ENCODE data around the gene MICU1. TPM values are rescaled to one million over a fixed set of nuclear protein-coding genes. Genes with fewer than 3 reads are reported as not detected.
"Not testable (repeated sequence)": the region's sequence is repeated elsewhere in the genome, so short reads cannot be mapped to it uniquely, and the experiment has no call there.

Gene MICU1
- 46.3 TPM for total RNA-seq
- 89.9 TPM for polyA plus RNA-seq (ENCODE audit: insufficient read depth, low read depth, low replicate concordance)
- long read RNA-seq, donor 1, transcript MICU1-201 (12 exons, 2,383 nt): major isoform, 5 of 10 reads
- long read RNA-seq, donor 1, transcript MICU1-208 (3 exons, 580 nt): major isoform, 5 of 10 reads
- long read RNA-seq, donor 1, partial matches to known transcripts: 0 of 10 reads
- long read RNA-seq, donor 1, other reads (novel, unspliced or antisense): 0 of 10 reads
- long read RNA-seq, donor 2, transcript MICU1-208 (3 exons, 580 nt): minor isoform, 8 of 49 reads
- long read RNA-seq, donor 2, transcript MICU1-201 (12 exons, 2,383 nt): major isoform, 21 of 49 reads
- long read RNA-seq, donor 2, partial matches to known transcripts: 20 of 49 reads
- long read RNA-seq, donor 2, other reads (novel, unspliced or antisense): 0 of 49 reads
- long read RNA-seq, donor 3, transcript MICU1-201 (12 exons, 2,383 nt): major isoform, 14 of 18 reads
- long read RNA-seq, donor 3, partial matches to known transcripts: 0 of 18 reads
- long read RNA-seq, donor 3, other reads (novel, unspliced or antisense): 0 of 18 reads
- long read RNA-seq, donor 4, transcript MICU1-201 (12 exons, 2,383 nt): major isoform, 7 of 10 reads
- long read RNA-seq, donor 4, partial matches to known transcripts: 0 of 10 reads
- long read RNA-seq, donor 4, other reads (novel, unspliced or antisense): 0 of 10 reads
- long read RNA-seq, donor 5, partial matches to known transcripts: 0 of 3 reads
- long read RNA-seq, donor 5, other reads (novel, unspliced or antisense): 0 of 3 reads
- long read RNA-seq, donor 6, transcript MICU1-201 (12 exons, 2,383 nt): major isoform, 20 of 45 reads
- long read RNA-seq, donor 6, transcript MICU1-208 (3 exons, 580 nt): minor isoform, 12 of 45 reads
- long read RNA-seq, donor 6, partial matches to known transcripts: 8 of 45 reads
- long read RNA-seq, donor 6, other reads (novel, unspliced or antisense): 5 of 45 reads
- long read RNA-seq, donor 7, transcript MICU1-201 (12 exons, 2,383 nt): major isoform, 21 of 39 reads
- long read RNA-seq, donor 7, transcript MICU1-208 (3 exons, 580 nt): minor isoform, 6 of 39 reads
- long read RNA-seq, donor 7, partial matches to known transcripts: 2 of 39 reads
- long read RNA-seq, donor 7, other reads (novel, unspliced or antisense): 10 of 39 reads
- long read RNA-seq, donor 8, transcript MICU1-201 (12 exons, 2,383 nt): major isoform, 9 of 17 reads
- long read RNA-seq, donor 8, partial matches to known transcripts: 6 of 17 reads
- long read RNA-seq, donor 8, other reads (novel, unspliced or antisense): 0 of 17 reads
- long read RNA-seq, donor 9, transcript MICU1-201 (12 exons, 2,383 nt): major isoform, 6 of 7 reads
- long read RNA-seq, donor 9, partial matches to known transcripts: 0 of 7 reads
- long read RNA-seq, donor 9, other reads (novel, unspliced or antisense): 0 of 7 reads
- long read RNA-seq, donor 10, transcript MICU1-208 (3 exons, 580 nt): minor isoform, 5 of 16 reads
- long read RNA-seq, donor 10, transcript MICU1-201 (12 exons, 2,383 nt): major isoform, 11 of 16 reads
- long read RNA-seq, donor 10, partial matches to known transcripts: 0 of 16 reads
- long read RNA-seq, donor 10, other reads (novel, unspliced or antisense): 0 of 16 reads

DNA sequence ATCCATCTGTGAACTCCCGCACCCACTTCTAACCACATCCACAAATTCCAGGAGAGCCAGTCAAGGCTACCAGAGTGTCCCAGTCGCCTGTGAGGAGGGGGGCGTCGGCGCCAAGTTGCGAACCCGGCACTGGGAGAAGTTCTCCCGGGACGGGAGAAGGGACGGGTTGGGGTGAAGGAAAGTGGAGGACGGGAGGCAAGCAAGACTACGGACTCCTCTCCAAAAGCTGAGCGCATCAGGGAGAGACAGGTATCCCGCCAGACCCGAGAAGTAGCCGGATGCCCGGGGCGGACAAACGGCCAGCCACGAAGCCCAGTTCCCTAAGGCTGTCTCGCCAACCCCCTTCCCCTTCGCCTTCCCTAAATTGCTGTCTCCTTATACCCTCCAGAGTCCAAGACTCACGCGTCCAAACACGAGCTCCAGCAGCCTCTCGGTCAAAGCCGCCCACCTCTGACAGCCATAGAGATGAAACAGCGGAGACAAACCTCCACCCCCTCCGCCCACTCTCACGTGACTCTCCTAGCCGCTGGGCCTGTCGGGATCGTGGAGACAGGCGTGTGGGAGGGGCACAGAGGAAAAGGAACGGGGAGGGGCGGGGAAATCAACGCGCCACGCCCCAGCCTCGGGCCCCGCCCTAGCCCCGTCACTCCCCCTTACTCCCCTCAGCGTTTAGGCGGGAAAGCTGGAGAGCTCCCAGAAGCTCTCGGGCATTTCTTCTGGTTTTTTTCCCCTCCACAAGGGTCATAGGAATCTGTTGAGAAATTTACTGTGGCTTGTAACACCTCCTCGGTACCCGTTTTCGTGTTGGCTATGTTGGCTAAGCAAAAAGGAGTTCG lies at the start of gene MICU1:
MICU1 (minus strand) TSS at position 472 of the 836 bp plus-strand sequence. CDS start 59,286 bp downstream, outside the sequence.
- H3K4me1 ChIP-seq (ENCODE audit: control insufficient read depth in 2 of 3, insufficient read depth in 2 of 3, low read depth in 1 of 3, low read length in 3 of 3): peaks cover 0 to 7% (median 0%) of the 10 kb centered on the region in 3 donors
- H3K27ac ChIP-seq (ENCODE audit: low read depth in 2 of 2, low read length in 2 of 2): peak within 1 kb of the TSS; percentile 71 to 72

GRCh38 chr10:72674174-72674573 lies 48.3 kb upstream of the MICU1 start:
- H3K4me1 ChIP-seq (ENCODE audit: control insufficient read depth in 2 of 3, insufficient read depth in 2 of 3, low read depth in 1 of 3, low read length in 3 of 3); H3K9me3 ChIP-seq (ENCODE audit: control insufficient read depth in 2 of 3, insufficient read depth in 1 of 3, low read length in 3 of 3); H3K27me3 ChIP-seq (ENCODE audit: control insufficient read depth, insufficient read depth, low read length); FAIRE-seq; H3K4me3 ChIP-seq (ENCODE audit: low read length in 3 of 3); H3K27ac ChIP-seq (ENCODE audit: low read depth in 2 of 2, low read length in 2 of 2); DNase-seq; H3K36me3 ChIP-seq (ENCODE audit: control insufficient read depth in 2 of 3, insufficient read depth in 3 of 3, low read length in 3 of 3); H3K9ac ChIP-seq (ENCODE audit: low read length in 3 of 3); intact Hi-C loops (cut with DNase I): not testable (repeated sequence)

More for the DNA sequence above, at the start of gene MICU1:
- intact Hi-C loops (cut with DNase I): no loop called here
- Histone ChIP-seq H3K36me3 (ENCODE audit: control insufficient read depth in 2 of 3, insufficient read depth in 3 of 3, low read length in 3 of 3) (no peaks in the 10 kb centered on the region), H3K9ac (ENCODE audit: low read length in 3 of 3) (peak within 1 kb of the TSS; percentile 77 to 88 (median 81)), H3K9me3 (ENCODE audit: control insufficient read depth in 2 of 3, insufficient read depth in 1 of 3, low read length in 3 of 3) (no peaks in the 10 kb centered on the region), H3K27me3 (ENCODE audit: control insufficient read depth, insufficient read depth, low read length) (no peaks in the 10 kb centered on the region), H3K4me3 (ENCODE audit: low read length in 3 of 3) (peak within 1 kb of the TSS; percentile 86 to 96 (median 92))
- DNase-seq (peak; percentile 97 to 99 (median 98)), FAIRE-seq (peak; percentile 80)
- TF ChIP-seq, protein P1, sequence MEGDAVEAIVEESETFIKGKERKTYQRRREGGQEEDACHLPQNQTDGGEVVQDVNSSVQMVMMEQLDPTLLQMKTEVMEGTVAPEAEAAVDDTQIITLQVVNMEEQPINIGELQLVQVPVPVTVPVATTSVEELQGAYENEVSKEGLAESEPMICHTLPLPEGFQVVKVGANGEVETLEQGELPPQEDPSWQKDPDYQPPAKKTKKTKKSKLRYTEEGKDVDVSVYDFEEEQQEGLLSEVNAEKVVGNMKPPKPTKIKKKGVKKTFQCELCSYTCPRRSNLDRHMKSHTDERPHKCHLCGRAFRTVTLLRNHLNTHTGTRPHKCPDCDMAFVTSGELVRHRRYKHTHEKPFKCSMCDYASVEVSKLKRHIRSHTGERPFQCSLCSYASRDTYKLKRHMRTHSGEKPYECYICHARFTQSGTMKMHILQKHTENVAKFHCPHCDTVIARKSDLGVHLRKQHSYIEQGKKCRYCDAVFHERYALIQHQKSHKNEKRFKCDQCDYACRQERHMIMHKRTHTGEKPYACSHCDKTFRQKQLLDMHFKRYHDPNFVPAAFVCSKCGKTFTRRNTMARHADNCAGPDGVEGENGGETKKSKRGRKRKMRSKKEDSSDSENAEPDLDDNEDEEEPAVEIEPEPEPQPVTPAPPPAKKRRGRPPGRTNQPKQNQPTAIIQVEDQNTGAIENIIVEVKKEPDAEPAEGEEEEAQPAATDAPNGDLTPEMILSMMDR (IDR thresholded peaks at IDR 0.05; ENCODE audit: borderline replicate concordance, extremely low read depth, insufficient read depth): peak; percentile 0

DNA sequence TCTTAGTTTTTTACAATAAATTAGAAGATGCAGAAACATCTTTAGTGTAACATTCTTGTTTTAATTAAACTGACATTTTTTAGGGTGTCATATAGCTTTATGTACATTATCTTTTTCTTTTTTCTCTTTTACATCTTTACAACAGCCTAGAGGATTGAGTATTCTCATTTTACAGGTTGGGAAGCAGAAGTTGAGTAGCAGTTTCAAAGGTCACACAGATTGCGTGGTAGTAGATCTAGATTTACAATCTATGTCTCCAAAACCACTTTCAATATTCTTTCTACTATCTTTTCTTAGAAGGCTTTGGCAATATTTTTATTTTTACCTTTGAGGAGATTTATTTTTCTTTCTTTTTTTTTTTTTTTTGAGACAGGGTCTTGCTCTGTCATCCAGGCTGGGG lies 47.4 kb upstream of the MICU1 start:
- H3K9ac ChIP-seq (ENCODE audit: low read length in 3 of 3): no peak overlapping the region
- FAIRE-seq (no peak), DNase-seq (no peak)
- H3K4me3 ChIP-seq (ENCODE audit: low read length in 3 of 3): no peak overlapping the region
- H3K27ac ChIP-seq (ENCODE audit: low read depth in 2 of 2, low read length in 2 of 2): no peak overlapping the region
- no peaks in the 10 kb centered on the region for H3K27me3 ChIP-seq (ENCODE audit: control insufficient read depth, insufficient read depth, low read length)
- intact Hi-C loops (cut with DNase I): no loop called here
- H3K36me3 ChIP-seq (ENCODE audit: control insufficient read depth in 2 of 3, insufficient read depth in 3 of 3, low read length in 3 of 3): no peaks in the 10 kb centered on the region
- TF ChIP-seq, protein P1 (IDR thresholded peaks at IDR 0.05; ENCODE audit: borderline replicate concordance, extremely low read depth, insufficient read depth): no peak
- no peaks in the 10 kb centered on the region for H3K9me3 ChIP-seq (ENCODE audit: control insufficient read depth in 2 of 3, insufficient read depth in 1 of 3, low read length in 3 of 3)
- no peaks in the 10 kb centered on the region for H3K4me1 ChIP-seq (ENCODE audit: control insufficient read depth in 2 of 3, insufficient read depth in 2 of 3, low read depth in 1 of 3, low read length in 3 of 3)

Measured in kidney (tissue), 22 donors.